Measurements from ENCODE around the gene KYNU.
"Not testable (repeated sequence)": the region's sequence is repeated elsewhere in the genome, so short reads cannot be mapped to it uniquely, and the experiment has no call there.

Gene KYNU

GRCh38 chr2:142918624-142919023, 41.2 kb downstream of the KYNU start:
- DNase-seq (ENCODE audit: low read depth) = no peak

GRCh38 chr2:142920571-142920970, 43.1 kb downstream of the KYNU start:
- DNase-seq (ENCODE audit: low read depth) = no peak

DNA sequence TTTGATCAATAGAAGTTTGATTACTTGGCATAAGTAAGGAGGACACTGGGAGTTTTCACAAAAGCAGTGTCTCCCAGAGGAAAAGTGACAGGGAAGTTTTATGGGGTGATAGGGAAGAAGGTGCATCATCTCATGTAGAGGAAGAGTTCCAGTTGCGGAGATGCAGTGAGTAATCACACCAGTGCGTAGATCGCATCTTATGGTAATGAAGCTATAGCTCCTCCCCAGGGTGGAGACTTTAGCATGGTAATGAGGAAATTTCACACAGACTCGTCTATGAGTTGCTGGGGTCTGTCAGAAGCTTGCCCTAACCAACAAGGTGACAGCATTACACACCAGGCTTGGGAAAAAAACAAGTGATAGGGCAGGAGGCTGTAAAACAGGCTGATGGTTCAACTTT, 49.0 kb downstream of the KYNU start:
- DNase-seq (ENCODE audit: low read depth) = no peak

DNA sequence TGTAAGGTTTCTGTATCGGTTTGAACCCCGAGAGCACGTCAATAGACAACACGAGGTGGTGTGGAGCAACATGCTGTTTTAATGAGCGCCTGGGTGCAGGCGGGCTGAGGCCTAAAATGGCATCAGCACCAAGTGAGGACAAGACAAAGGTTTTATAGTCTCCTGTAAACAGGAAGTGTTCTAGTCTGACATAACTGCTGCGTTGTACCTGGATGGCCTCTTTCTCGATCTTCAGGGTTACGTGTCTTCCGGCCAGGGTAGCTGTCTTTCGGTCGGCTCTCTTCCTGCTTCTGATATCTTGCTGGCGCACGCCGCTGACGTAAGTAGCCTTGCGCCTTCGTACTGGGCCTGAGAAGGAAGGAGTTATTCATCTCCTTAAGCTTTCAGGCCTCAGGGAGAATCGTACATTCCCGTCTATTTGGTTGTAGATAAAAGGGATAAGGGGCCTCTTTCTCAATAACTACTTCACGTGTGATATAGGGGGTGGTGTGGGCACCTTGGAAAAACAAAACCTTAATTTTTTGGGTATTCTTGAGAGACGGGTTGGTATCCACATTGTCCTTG, 53.5 kb downstream of the KYNU start:
- no peak for DNase-seq (ENCODE audit: low read depth)

GRCh38 chr2:142933916-142934315, 56.5 kb downstream of the KYNU start:
- DNase-seq (ENCODE audit: low read depth) = no peak

GRCh38 chr2:142935563-142936089, 58.2 kb downstream of the KYNU start:
- no peak for DNase-seq (ENCODE audit: low read depth)

DNA sequence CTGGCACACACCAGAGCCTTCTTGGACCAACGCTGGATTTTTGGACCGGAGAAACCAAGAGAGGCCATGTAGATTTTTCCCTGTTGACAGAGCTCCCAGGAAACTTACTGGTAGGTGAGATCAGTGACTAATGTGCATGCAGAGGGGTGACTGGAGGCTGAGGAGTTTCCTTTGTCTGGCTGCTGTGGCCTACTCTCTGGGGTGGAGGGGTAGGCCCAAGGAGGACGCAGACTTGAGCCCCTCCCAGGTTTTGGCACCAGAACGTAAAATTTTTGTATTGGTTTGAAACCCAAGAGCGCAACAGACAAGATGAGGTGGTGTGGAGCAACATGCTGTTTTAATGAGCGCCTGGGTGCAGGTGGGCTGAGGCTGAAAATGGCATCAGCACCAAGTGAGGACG, 59.2 kb downstream of the KYNU start:
- DNase-seq (ENCODE audit: low read depth) = no peak

GRCh38 chr2:142937347-142937746, 59.9 kb downstream of the KYNU start:
- DNase-seq (ENCODE audit: low read depth) = no peak

- no peak for DNase-seq (ENCODE audit: low read depth)
Observed at GRCh38 chr2:142938240-142938639, 60.8 kb downstream of the KYNU start.

GRCh38 chr2:142940606-142941223, 63.3 kb downstream of the KYNU start:
- DNase-seq (ENCODE audit: low read depth) = no peak

DNA sequence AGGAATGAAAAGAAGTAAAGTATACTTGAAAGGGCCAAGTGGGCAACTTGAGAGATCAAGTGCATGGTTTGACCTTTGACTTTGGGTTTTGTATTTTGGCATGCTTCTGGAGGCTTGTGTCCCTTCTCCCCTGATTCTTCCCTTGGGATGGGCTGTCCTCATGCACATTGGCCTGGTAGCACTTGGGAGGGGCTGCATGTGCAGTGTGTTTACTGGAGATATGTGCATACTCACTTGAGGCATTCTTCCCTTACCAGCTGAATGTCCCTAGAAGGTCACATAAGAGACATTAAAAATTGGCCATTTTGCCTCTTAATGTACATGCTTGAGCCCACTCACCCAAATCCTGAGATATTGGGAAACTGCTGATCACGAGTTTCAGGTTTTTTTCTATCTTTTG, 65.2 kb downstream of the KYNU start:
- DNase-seq (ENCODE audit: low read depth) = no peak

- no peak for DNase-seq (ENCODE audit: low read depth)
Observed at GRCh38 chr2:142944264-142944663, 66.8 kb downstream of the KYNU start.

DNA sequence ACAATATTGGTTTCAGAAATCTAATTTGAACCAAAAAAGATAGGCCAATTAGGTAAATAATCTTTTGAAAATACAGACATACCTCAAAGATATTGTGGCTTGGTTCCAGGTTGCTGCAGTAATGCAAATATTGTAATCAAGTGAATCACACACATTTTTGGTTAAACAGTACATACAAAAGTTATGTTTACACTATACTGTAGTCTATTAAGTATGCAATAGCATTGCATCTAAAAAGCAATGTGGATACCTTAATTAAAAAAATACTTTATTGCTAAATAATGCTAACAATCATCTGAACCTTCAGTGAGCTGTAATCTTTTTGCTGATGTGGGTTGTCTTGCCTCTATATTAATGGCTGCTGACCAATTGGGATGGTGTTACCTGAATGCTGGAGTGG, 67.3 kb downstream of the KYNU start:
- DNase-seq (ENCODE audit: low read depth) = no peak

GRCh38 chr2:142946941-142947340, 69.5 kb downstream of the KYNU start:
- DNase-seq (ENCODE audit: low read depth) = no peak

DNA sequence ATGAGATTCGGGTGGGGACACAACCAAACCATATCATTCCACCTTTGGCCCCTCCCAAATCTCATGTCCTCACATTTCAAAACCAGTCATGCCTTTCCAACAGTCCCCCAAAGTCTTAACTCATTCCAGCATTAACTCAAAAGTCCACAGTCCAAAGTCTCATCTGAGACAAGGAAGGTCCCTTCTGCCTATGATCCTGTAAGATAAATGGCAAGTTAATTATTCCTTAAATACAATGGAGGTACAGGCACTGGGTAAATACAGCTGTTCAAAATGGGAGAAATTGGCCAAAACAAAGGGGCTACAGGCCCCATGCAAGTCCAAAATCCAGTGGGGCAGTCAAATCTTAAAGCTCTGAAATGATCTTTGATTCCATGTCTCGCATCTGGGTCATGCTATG, 71.3 kb downstream of the KYNU start:
- not testable (repeated sequence) for DNase-seq (ENCODE audit: low read depth)

DNA sequence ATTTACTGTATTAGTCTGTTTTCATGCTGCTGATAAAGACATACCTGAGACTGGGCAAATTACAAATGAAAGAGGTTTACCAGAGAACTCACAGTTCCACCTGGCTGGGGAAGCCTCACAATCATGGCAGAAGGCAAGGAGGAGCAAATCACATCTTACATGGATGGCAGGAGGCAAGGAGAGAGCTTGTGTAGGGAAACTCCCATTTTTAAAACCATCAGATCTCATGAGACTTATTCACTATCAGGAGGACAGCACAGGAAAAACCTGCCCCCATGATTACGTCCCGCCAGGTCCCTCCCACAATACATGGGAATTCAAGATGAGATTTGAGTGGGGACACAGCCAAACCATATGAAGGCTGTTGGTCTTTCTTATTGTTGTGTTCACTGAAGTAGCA, 72.9 kb downstream of the KYNU start:
- not testable (repeated sequence) for DNase-seq (ENCODE audit: low read depth)

- DNase-seq (ENCODE audit: low read depth) = no peak
Observed at GRCh38 chr2:142951190-142952007, 73.9 kb downstream of the KYNU start.

- DNase-seq (ENCODE audit: low read depth) = no peak
Observed at GRCh38 chr2:142952018-142952417, 74.6 kb downstream of the KYNU start.

- no peak for DNase-seq (ENCODE audit: low read depth)
Observed at GRCh38 chr2:142952793-142953494, 75.5 kb downstream of the KYNU start.

DNA sequence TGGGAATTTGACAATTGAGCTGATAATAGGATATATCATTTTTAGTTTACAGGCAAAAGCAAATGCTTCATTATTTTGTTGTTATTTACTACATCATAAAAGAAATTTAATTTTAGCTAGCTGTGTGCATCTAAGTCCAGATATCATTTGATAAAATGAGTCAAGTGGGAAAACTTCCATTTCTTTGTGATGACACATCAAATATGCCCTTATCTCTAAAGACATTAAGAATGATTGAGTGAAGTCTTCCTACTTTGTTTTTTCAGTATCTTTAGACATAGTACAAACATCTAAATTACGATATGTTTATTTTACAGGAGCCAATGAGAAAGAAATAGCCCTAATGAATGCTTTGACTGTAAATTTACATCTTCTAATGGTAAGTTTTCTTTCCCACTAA, 77.0 kb downstream of the KYNU start:
- DNase-seq (ENCODE audit: low read depth) = no peak

DNA sequence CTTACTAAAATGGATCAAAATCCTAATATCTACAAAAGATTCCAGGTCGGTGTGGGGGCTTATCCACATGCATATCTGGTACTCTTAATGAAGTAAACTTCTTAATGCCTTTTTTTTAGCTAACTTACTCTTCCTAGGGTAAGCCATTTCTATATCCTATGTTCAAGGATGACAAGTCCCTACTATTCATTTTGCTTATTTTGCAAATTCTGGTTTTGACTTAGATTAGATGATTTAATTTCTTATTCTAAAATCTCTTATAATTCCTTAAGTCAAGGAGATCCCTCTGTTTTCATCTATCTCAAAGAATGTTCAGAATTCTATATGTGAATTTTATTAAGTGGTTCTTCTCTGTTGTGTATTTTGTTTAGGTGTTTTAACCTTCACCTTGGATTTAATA, 79.7 kb downstream of the KYNU start:
- DNase-seq (ENCODE audit: low read depth) = no peak

DNA sequence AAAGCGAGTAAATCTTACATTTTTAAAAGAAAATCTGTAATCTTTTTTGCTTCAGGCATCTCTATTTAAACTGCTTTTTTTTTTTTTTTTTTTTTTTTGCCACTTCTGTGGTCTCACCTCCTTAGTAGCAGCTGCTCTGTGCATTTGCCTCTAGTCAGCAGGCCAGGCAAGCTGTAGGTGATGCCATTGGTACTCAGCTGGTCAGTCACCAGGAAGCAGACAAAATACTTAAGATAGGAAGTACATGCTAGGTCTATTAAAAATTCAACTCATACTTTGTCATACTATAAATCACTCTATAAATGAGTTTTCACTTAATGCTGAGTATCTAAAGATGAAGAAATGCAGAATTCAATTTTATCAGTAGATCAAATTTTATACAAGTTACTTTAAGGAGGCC, 83.7 kb downstream of the KYNU start:
- no peak for DNase-seq (ENCODE audit: low read depth)

DNA sequence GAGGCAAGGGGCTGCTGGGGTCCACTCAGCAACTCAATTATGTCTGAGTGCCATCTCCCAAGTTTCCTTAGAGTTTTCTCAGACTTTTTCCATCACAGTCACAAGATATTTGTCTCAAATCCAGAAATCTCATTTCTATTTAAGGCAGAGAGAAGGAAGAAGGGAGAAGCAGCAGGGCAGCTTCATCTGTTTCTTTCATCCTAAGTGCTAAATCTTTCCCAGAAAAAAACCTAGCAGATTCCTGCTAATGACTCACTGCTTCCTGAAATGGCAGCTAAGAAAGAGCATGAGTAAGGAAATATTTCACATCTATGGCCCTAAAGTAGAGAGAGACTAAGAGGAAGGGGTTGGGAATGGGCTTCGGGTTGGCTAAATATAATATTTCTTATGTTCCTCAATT, 88.0 kb downstream of the KYNU start:
- DNase-seq (ENCODE audit: low read depth) = no peak

Data from activated T-cell treated with anti-CD3 and anti-CD28 coated beads for 1 hour (primary cell).